A549 (cell line): Measurements from ENCODE around the gene ZBED4.

Experiments used
- CTCF ChIP-seq: fragments of >200 bp; sonication (Bioruptor Twin); formaldehyde crosslinking; IDR thresholded peaks from 3 replicates; pipeline ENCODE4 v1.5.1; 2016
- FOXS1 ChIP-seq: fragments of 250-450 bp; sonication (Bioruptor Pico); IDR thresholded peaks from 2 replicates; pipeline ENCODE4 v1.5.0; 2020; ENCODE audit warnings: mild to moderate bottlenecking, moderate library complexity
- KDM1A ChIP-seq: fragments of 200-600 bp; sonication (generic); IDR thresholded peaks from 2 replicates; pipeline ENCODE4 v1.6.1; 2016; ENCODE audit warnings: low read depth, mild to moderate bottlenecking
- RNF2 ChIP-seq: fragments of 200-600 bp; sonication (generic); IDR thresholded peaks from 2 replicates; pipeline ENCODE4 v1.6.1; 2016; ENCODE audit warnings: low read depth, mild to moderate bottlenecking, antibody characterized with exemption, moderate library complexity, borderline replicate concordance
- SMC3 ChIP-seq: fragments of >200 bp; sonication (Bioruptor Twin); formaldehyde crosslinking; IDR thresholded peaks from 3 replicates; pipeline ENCODE4 v1.6.1; 2018; ENCODE audit warnings: inconsistent platforms
- TP53 ChIP-seq: fragments of 250-450 bp; sonication (Bioruptor Pico); IDR thresholded peaks from 2 replicates; pipeline ENCODE4 v1.5.0; 2021; ENCODE audit warnings: mild to moderate bottlenecking, moderate library complexity

GRCh38 chr22:49815641-49816091, 38.0 kb upstream of the ZBED4 start:
- TF ChIP-seq CTCF (no peak), SMC3 (no peak), KDM1A (no peak), TP53 (CRISPR knock-in tag) (no peak), RNF2 (no peak), FOXS1 (CRISPR knock-in tag) (no peak)
